ENCODE data around the gene ABCG8.

DNA sequence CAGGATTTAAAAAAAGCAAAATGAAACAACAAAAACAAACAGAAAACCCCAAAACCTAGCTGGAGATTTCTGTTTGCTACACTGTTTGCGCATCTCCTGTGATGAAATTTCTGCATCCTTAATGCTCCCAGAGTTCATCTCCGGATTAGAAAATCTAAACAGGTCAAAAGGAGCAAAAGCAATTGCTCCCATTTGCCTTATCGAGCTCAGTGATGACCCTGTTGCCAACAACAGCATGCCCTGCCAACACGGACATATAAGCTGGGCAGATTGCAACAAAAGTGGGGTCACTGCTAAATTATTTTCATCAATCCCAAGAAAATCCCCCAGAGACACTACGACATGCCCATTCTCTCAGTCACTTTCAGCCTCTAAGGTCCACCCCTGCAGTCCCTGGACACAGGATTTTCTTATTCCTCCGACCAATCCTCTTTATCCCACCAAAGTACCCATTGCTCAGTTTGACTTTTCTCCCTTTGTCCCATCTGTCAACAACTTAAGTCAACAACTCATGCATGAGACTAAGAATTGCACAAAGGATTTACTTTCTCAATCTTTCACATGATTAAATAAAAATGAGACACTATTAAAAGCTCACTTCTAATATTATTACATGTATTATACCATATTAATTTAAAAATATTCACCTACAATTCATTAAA, 67.8 kb downstream of the ABCG8 start:
- TF ChIP-seq POLR2A (IDR thresholded peaks at IDR 0.05; ENCODE audit: low read length) = no peak
- no peak for TF ChIP-seq GATA1 (IDR thresholded peaks at IDR 0.05; ENCODE audit: low read depth, low read length)

Data from erythroblast (primary cell).